NCI-H2107 treated with DMSO at 0.1 percent for 48 hours (cell line): ENCODE data around the gene RGS19.

Experiments
- DNase-seq: peaks from one replicate; lab custom pipeline; 2025; ENCODE audit not compliant: unreplicated experiment; lab: John Stamatoyannopoulos, UW

RGS19 gene

DNA sequence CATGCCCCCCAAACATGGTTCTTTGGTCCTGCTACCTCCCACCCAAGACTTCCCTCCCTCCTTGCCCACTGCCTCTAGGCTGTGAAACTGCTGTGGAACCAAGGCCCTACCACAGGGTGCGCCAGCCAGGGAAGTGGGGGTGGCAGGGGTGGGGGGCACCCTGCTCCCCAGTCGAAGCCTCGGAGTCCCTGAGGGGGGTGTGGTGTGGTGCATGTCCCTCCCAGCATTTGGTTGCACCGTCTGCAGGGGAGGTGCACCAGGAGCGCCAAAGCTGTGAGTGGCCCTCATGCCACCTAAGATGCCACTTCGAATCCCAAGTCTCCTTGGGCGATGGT is 1.8 kb downstream of the RGS19 start:
- no peak for DNase-seq

DNA sequence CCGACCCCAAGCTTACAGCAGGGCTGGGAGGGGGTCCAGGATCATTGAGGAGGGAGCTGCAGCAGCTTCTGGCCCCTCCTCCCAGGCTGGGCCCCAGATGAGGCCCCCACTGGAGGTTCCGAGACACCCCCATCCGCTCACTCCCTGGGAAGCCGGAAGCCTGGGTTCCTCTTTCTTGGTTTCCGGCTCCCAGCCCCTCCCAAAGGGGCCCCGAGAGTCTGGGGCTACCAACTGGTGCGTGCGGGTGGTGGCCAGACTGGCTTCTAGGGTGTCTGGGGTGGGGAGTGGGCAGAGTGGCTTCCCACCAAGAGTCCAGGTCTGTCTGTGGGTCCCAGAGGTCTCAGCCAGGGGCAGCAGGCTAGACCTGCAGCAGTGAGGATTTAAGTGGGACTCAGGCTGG is 2.2 kb downstream of the RGS19 start:
- DNase-seq, result no peak

DNA sequence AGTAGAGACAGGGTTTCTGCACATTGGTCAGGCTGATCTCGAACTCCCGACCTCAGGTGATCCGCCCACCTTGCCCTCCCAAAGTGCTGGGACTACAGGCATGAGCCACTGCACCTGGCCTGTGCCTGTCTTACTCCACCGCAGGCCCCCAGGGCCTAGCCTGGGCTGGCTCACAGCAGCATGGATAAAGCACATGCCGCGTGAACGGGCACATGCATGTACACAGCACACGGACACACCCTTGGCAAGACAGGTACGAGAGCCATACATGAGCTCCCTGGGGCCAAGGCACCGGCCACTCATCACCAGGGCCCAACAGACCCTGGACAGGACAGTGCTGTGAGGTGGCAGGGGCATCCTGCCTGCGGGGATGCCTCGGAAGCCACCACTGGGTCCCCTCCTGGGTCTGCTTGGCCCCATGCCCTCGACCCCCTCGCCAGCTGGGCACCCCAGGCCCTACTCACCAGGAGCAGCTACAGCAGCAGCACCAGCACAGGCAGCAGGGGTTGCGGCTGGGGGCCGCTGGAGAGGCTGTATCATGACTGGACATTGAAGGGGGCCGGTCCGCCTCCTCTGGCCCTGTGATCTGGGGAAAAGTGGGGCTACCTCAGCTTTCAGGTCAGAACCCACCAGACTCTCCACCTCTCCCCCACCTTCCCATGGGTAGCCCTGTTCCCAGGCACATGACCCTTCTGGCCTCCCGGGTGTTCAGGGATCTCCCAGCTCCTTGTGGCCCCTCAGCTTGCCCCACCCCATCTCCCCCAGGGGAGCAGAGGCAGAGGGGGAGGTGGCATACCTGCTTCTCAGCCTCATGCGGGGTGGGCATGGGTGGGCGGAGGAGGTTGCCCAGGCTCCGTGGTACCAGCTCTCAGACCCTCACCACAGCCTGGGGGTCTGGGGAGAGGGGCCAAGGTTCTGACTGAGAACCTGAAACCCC is 3.0 kb downstream of the RGS19 start:
- no peak for DNase-seq

DNA sequence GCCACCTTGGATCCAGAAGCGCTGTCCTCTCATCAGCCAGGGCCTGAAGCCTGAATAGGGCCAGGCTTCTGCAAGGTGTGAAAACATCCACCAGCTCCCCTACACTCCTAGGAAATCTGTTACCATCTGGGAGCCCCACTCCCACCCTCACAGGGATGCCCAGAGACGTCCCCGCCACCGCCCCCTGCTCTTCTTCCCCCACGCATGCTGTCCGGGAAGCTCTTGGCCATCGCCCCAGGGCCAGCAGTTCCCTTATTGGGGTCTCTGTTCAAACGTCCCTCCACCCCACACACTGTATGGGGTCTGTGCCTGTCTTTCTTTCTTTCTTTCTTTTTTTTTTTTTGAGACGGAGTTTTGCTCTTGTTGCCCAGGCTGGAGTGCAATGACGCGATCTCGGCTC is 3.8 kb downstream of the RGS19 start:
- no peak for DNase-seq

DNA sequence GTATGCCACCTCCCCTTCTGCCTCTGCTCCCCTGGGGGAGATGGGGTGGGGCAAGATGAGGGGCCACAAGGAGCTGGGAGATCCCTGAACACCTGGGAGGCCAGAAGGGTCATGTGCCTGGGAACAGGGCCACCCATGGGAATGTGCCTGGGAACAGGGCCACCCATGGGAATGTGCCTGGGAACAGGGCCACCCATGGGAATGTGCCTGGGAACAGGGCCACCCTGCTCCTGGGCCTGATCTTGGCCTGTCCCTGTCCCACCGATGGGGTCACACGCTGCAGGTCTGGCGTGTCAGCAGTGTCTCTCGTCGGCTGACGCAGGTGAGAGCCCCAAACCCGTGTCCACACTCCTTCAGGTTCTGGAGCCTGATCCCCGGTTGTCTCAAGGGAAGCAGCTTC is 4.4 kb downstream of the RGS19 start:
- DNase-seq, result no peak

DNA sequence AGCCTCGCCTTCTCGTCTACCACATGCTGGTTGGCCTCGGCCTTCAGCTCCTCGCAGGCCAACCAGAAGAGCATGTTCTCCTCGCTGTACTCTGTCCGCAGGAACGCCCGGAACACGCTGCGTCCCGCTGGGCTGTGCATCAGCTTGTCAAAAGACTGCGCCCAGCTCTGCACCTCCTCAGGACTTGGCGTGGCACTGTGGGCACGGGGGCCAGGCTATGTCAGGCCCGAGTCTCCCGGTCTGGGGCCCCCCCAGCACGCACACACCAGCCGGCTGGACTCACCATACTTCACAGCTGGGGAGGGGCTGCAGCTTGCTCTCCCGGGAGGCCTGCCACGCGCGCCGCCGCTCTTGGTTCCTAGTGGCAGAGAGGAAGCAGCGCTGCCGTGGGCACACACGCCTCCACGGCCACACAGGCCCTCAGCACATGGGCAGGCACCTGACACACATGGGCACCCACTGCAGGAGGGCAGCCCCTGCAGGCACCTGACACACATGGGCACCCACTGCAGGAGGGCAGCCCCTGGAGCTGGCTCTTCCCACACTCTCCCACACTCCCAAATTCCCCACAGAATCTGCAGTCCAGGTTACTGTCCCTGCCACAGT is 5.0 kb downstream of the RGS19 start:
- no peak for DNase-seq

DNA sequence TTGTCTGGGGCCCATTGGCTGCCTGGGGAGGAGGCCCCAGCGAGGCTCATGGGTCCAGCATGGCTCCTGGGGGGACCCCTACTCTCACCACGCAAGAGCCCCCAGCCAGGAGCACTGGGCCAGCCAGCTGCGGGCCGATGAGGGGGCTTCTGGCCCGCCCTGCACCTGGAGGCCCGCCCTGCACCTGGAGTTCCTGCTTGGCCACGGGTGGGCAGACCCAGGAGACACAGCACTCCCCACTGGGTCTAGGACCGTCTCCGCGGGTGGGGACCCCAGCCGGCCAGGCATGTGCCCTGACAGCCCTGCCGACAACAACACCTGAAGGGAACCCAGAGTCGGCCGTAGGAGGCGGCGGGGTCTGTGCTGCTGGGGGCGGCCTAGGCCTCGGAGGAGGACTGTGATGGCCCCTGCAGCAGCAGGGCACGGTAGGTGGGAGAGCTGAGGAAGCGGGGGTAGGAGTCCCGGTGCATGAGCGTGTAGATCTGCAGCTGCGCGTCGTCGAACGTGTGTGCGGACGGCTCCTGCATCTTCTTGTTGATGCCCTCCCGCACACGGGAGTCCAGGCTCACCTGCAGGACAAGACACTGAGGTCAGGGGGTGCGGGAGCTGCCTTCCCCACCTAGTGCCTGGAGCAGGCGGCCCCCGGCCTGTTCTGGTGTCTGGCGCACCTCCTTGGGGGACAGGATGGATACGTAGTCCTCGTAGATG is 5.7 kb downstream of the RGS19 start:
- DNase-seq, result no peak

DNA sequence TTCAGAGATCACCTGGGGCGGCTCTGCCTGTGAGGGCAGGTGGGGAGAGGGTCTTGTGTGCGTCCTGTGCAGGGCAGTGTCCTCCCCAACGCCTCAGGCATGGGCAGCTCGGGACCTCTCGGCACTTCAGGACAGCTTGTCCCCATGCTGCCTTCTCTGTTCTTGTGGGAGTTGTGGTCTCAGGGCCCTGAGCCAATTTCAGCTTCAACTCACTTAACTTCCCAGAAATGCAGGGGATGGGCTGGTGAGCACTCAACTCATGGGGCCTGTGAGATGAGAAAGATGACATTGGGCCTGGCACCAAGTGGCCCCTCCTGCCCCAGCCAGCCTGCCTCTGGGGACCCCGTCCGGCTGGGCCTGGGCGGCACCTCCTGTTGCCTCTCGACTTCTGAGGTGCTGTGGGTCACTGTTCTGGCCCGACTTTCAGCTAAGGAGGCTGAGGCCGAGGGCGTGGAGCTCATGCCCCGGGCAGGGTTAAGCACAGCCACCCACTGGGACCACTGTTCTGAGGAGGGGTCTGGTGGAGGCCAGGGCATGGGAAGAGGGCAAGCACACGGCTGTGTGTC is 6.7 kb downstream of the RGS19 start:
- no peak for DNase-seq

DNA sequence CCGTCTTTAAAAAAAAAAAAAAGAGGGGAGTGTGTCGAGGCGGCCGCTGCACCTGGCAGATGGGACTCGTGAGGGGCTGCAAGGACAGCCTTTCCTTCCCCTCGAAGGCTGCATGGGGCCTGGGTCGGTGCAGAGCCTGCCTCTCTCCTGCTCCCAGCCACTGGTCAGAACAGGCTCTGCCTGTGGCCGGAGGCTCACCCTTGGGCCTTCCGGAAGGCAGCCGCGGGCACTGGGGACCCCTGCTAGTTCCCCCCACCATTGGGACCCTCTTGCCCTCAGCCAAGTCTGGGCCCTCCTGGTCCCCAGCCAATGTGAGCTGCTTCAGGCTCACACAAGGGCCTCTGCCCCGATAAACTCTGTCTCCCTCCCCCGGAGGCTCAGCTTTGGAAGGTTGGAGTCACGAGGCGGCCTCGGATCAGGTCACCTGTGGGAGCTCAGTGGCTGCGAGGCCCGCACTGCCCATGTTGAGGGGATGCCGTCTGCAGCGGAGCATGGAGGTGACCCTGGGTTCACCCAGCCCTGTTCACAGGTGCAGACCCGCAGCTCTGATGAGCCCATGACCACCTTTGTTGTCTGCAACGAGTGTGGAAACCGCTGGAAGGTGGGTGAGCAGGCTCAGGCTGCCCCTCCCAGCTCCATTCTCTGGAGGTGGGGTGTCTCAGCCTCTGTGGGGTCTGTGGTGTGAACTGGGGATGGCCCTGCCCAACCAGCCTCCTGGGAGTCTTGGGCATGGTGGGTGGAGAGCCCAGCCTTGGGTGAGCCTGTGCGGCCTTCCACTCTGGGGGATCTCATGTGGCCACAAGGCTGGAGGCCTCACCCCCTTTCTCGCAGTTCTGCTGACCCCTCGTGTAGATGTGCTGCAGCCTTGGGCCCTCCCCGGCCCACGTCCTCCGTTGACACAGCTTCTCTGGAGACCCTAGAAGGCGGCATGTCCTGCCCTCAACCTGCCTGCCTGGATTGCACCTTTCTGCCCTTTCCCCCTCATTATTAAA is 7.7 kb downstream of the RGS19 start:
- no peak for DNase-seq

DNA sequence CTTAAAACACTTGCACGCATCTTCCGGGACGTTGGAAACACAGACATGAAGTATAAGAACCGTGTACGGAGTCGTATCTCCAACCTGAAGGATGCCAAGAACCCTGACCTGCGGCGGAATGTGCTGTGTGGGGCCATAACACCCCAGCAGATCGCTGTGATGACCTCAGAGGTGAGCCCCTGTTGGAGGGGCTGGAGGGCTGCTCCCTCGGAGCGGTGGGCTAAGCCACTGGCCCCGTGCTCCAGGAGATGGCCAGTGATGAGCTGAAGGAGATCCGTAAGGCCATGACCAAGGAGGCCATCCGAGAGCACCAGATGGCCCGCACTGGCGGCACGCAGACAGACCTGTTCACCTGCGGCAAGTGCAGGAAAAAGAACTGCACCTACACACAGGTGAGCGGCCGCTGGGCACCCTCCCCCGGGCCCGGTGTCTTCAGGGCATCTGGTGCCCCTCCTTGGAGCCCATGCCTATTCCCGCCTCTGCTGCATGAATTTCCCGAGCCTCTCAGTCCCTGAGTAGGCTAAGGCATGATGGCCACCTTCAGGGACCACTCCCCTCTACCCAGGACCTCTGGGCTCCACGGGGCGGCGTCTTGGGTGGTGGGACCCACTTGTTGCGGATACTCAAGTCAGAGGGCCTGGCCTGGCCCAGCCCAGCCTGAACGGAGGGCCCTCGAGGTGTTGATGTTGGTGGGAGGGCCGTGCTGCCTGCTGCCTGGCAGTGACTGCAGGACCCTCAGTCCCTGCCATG is 8.9 kb downstream of the RGS19 start:
- no peak for DNase-seq

DNA sequence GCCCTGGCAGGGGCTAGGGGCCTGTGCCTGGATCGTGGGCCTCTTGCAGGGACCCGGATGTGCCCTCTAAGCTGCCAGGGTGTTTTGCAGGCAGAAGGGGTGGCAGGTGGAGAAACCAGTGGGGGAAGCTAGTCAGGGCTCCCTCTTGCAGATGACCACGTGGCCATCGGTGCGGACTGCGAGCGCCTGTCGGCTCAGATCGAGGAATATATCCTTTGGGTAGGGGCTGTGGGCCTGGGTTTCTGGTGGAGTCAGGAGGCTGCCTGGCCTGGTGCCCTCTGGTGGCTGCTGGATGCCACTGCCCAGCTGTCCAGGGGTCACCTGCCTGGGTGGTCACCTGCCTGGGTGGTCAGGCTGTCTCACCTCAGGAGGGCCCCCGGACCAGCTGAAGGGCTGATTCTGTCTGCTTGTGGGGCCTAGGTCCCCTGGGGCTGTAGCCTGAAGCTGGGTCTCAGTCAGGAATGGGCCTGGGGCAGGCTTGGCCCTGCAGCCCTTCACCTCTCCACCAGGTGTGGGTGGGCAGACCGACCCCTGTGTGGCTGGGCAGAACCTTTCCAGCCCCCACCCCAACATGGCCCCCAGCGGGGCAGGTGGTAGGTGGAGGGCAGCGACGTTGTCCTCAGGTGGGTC is 9.6 kb downstream of the RGS19 start:
- DNase-seq, result no peak

DNA sequence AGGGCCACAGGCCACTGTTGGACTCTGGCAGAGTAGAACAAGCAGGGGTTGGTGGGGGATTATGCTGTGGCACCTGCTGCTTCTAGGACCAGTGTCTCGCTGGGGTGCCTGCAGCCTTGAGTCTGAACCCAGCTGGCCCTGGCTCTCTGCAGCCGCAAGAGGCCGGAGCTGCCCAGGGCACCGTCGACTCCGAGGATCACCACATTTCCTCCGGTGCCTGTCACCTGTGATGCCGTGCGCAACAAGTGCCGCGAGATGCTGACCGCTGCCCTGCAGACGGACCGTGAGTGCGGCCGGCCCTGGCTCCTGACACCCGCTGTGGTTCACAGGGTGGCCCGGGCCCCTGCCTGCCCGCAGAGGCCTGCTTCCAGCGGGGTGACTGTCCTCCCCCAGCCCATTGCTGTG is 10.1 kb downstream of the RGS19 start:
- DNase-seq, result no peak

DNA sequence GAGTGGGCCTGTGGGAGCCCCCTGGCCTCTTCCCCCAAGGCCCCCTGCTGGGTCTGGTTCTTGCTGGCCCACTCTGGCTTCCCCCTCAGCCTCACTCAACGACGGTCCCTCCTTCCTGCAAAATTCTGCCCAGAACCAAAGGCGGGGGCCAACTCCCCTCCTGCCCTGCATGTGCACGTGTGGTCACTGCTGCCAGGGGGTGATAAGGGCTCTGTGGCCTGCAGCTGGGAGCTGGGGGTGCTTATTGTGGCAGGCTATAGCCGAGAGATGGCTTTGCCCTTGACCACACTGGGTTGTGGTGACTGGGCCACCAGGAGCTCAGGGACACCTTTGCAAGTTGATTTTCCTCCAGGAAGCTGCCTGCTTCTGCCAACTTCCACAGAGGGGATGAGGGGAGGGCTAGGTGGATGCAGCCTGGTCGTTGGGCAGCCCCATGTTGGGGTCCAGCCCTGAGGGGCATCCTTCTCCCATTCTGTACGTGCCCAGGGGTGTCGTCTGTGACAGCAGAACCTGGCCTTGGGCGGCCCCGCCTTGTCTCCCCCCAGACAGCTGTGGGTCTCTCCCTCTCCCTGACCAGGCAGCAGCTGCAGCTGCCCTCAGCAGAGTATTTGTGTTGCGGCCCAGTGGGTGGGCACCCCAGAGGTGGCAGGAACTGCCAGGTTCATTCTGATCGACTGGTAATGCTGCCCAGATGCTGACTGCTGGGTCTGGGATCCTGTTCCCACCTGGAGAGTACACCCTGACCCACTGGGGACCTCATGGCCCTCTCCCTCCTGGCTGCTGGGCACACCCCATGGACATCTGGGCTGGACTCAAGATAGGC is 10.7 kb downstream of the RGS19 start:
- no peak for DNase-seq

DNA sequence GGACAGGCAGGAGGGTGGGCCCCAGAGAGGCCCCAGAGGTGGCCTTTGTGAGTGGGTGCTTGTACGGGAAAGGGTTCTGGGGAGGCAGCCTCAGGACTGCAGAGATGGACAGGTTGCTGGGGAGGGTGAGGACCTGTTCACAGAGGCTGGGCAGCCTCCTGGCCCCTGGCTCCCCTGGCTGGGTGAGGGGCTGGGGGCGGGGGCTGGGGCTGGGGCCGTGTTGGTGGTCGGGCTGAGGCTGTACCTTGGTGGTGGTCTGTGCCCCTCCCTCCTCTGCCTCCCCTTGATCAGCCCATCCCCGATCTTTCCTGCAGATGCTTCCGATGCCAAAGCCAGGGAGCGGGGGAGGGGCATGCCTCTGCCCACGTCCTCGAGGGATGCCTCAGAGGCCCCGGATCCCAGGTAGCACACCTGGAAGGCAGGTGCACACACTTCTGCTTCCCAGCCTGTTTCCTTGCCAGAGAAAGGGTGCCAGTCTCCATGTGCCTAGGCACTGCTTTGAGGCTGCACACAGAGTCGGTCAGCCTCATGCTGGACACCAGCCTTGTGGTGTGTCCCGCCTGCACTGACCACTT is 11.5 kb downstream of the RGS19 start:
- no peak for DNase-seq

DNA sequence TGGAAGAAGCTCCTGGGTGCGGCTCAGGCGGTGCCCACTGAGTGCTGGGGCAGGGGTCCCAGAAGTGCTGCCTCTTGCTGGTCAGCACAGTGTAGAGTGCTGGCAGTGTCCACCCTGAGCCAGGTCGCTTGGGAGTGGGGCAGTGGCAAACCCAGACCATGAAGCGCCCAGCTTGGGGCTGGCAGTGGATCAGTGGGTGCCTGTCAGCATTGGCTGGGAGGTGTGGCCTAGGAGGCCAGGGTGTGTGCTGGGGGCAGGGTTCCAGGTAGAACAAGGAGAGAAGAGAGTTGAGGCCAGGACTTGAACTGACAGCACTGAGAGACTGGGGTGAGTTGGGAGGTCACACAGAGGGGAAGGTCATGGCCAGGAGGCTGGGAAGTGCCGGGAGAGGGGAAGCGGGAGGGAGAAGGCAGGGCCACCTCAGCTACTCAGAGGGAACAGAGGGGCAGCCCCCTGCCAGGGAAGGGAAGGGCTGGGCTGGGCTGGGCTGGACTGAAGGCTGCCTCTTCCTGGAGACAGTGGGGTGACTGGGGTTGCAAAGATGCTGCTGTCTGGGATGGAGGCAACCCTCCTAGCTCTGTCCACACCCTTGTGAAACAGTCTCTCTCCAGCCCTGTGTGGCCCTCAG is 12.2 kb downstream of the RGS19 start:
- DNase-seq, result no peak

DNA sequence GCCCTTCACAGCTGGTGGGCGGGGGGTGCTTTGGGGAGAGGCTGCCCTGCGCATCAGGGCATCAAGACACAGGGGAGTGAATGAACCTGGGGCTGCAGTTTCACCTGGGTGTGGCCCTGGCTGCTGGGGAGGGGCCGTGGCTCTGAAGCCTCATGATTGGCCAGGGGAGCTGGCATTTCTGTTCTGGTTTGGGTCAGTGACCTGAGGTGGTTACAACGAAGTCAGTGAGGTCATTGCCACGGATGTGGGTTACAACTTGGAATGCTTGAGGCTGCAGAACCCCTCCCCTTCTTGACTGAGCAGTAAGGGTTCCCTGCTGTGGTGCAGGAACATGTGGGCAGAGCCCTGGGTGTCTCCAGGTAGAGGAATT is 13.4 kb downstream of the RGS19 start:
- DNase-seq, result no peak

DNA sequence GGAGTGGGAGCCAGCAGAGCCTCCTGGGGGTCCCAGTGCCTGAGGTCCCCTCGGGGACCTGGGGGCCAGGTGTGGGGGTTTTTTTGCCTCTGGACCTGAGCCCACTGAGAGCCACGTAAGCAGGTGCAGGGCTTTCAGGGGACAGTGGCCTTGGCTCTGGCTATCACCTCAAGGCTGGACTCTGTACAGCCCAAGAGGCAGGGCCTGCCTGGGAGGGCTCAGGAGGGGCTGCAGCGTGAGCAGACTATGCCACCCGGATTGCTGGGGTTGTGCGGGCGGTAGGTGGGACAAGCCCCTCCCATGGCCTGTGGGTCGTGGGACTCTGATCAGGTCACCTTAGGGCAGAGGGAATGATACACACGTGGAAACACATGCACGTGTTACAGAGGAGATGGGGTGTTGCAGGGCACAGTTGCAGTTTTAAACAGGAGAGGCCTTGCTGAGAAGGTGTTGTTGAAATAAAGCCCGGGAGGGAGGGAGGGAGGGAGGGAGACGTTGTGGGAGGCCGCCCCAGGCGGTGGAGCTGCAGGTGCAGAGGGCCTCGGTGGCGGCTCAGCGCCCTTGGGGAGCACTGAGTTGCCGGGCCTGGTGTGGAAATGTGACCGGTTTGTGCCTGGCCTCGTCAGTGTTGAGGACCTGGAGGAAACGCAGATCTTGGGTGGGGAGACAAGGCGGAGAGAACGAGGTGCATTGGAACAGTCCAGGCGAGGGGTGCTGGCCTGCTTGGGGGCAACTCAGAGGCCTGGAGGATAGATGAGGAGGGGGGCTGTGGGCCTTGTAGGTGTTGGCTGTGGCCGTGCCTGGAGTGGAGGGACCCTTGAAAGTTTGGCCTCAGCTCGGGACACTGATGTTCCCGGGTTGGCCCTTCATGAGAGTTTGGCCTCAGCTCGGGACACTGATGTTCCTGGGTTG is 14.0 kb downstream of the RGS19 start:
- peak; percentile 58 for DNase-seq
